HG03159 (cell line): ENCODE measurements around the gene MEAK7.
A peak's percentile ranks its signal among the peaks of the same experiment; 100 is the strongest.
"Not testable (repeated sequence)": the region's sequence is repeated elsewhere in the genome, so short reads cannot be mapped to it uniquely, and the experiment has no call there.

Experiments
- ATAC-seq: cut with Tn5 transposase; IDR thresholded peaks from one replicate; pipeline ENCODE4 v1.9.1; 2021; ENCODE audit warnings: mild to moderate bottlenecking, moderate library complexity; ENCODE audit not compliant: unreplicated experiment

Gene MEAK7

DNA sequence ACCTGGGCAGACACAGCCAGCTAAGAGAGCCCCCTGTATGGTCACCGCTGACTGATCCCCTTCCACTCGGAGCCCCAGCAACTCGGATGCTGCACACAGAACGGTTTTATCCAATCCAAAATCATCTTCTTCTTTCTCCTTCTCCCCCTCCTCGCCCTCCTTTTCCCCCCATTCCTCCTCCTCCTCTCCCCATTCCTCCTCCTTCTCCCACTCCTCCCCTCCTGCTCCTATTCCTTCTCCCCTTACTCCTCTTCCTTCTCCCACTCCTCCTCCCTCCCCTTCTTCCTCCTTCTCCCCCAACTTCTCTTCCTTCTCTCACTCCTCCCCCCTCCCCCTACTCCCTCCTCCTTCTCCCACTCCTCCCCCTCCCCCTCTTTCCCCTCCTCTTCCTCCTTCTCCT lies 30.4 kb upstream of the MEAK7 start:
- no peak for ATAC-seq

DNA sequence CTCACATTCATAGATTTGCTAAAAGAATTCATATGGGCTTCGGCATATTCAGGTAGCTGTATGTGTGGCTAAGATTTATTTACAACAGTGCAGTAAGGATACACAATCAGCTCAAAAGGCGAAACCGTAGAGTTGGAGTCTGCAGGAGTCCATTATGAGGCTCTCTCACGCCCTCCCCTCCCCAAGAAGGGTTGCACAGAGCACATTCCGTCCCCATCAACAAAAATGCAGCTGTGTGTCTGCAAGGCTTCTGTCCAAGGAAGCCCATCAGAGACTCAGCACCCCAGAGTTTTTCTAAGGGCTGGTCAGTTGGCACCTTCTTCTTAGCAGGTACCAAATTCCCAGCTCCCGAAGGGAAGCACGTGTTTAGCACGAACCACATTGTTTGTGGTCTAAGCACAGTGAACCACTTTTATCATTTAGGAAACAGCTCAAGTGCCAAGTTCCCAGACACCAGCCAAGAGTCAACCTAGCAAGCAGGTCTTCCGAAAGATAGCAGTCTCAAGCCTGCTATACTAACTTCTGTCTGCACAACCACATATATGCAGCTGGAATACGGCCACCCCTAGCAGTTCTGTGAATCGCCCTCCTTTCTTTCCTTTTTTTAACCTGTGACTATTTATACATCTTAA lies 28.5 kb upstream of the MEAK7 start:
- no peak for ATAC-seq

DNA sequence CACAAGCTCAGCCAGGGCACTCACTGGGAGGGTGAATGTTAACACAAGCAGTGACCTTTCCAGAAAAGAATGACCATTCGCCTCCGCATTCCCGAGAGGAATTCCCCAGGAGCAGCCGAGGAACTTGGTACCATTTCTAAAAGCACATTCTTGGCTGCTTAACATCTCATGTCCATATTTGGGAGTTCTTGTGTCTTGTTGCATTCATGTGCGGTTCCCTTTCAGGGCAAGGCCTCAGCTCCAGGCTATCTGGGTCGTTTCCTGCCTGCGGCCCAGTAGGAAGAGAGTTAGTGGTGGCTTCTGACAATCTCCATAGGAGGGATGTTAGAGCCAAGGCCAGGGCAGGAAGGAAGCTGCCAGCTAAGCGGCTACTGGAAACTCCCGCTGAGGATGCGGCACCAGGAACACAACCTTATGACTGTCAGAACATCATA lies 27.8 kb upstream of the MEAK7 start:
- no peak for ATAC-seq

DNA sequence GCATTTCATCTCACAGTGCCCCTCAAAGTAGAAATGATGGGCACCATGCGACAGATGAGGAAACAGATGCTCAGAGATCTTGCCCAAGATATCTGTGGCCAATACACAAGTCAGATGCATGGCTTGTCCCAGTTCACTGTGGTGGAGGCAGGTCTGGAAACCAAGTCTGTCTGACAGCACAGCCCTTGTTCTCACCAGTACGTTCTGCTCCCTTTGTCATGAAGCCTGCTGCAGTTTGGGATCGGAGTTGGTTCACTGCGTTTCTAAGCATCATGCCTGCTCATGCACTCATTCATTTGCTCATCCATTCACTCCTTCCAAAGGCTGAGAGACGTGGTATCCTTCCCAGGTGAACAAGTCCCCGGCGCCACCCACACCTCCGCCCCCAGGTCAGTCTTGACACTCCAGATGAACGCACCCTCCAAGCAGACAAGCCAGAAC lies 27.2 kb upstream of the MEAK7 start:
- no peak for ATAC-seq

DNA sequence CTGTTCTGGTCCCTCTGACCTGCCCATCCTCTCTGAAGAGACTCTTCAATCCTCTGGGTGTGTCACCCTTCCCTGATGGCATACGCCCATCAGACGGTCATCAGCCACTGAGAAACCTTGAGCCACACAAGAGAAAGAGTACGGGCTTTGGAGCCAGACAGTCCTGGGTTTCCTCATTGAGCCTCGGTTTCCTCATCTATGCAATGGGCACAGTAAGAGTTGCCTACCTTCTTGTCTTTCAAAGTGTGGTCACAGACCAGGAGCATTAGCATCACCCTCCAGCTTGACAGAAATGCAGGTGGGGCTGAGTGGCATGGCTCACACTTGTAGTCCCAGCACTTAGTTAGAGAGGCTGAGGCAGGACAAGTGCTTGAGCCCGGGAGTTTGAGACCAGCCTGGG lies 26.1 kb upstream of the MEAK7 start:
- no peak for ATAC-seq

DNA sequence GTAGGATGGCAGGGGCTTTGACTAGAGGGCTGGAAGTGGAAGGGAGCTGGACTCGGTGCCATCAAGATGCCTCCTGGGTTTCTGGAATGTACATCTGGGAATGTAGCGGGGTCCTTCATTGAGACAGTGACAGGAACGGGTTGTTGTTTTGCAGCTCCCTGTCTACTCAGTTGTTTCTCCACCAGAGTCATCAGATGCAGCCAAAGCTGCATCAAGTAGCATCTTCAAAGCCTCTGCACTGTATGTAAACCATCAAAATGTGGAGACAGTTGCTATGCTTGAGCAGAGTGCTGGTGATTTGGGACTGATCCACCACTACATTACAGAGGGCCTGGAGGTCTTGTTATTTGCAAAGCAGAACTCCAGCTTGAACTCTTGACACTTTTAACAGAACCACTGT lies 25.1 kb upstream of the MEAK7 start:
- ATAC-seq: no peak

DNA sequence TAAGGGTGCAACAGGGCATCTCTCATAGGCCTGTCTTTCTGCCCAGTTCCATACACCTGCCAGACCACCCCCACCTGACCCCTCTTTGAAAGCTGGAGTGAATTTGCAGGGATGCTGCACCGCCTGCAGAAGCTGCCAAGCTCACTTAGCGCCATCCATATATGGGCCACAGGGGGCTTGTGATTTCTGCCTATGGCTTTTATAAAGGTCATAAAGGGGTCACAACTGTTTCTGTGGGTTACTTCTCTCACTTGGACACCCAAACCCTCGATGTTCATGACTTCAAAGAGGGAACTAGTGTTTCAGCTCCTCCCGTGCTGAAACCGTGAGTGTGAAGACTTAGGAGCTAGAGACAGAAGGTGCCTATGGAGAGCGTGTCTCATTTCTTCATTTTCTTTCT lies 23.9 kb upstream of the MEAK7 start:
- no peak for ATAC-seq

DNA sequence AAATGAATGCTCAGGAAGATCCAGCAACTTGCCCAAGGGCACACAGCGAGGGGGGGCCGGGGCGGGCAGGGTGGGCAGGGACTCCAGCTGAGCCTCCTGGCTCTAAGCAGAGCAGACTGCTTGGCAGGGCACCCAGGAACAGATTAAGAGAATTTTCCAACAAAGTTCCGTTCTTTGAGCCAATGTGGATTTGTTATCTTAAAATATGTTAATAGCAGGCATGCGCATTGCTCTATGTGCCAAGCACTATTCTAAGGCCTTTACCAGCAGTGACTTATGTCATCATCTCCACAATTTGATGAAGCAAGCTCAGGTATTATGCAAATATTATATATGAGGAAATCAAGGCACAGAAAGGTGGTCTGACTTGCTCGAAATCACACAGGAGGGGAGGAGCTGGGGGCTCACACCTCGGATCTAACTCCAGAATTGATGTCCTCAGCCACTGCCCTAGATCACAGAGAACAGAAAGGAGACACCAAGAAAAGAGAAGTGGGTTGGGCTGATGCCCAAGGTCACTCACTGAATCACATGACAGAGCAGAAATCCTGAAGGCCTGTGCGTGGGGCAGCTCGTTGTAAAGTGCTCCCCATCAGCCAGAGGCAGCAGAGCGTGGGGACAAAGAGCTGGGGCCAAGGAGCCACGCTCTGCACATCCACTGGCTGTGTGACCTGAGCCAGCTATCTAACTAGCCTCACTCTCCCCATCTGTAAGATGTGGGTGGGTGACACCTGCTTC lies 23.2 kb upstream of the MEAK7 start:
- no peak for ATAC-seq

DNA sequence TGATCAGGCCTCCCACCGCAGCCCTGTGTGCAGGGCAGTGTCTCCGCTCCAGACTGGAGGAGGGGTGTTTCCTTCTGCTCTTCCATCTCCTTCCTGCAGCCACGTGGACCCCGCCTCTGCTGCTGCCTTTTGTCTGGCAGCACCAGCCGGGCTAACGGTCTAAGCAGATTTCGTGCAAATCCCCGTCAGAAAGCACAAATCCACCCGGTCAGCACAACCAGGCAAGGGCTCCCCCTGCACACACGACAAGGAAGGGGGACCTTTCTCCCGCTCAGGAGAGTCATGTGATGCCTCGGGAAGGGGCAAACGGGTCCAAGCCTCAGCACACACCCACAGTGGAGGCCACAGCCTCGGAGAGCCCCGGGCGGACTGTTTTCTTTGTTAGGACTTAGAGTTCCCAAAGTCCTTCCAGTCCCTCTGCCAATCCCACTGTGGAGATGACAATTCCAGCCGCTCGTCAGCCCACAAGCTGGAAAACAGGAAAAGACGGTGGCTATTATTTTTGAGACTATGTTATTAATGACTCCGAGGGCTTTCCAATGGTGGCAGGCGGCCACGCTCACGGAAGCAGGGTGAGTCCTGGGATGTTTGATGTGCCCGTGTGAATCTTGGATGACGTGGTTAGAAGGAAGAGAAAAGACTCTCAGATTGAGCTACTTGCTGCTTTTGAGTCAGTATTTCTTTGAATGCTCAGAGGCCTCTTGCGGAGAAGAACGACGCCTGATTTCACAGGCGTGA lies 22.5 kb upstream of the MEAK7 start:
- ATAC-seq: no peak

DNA sequence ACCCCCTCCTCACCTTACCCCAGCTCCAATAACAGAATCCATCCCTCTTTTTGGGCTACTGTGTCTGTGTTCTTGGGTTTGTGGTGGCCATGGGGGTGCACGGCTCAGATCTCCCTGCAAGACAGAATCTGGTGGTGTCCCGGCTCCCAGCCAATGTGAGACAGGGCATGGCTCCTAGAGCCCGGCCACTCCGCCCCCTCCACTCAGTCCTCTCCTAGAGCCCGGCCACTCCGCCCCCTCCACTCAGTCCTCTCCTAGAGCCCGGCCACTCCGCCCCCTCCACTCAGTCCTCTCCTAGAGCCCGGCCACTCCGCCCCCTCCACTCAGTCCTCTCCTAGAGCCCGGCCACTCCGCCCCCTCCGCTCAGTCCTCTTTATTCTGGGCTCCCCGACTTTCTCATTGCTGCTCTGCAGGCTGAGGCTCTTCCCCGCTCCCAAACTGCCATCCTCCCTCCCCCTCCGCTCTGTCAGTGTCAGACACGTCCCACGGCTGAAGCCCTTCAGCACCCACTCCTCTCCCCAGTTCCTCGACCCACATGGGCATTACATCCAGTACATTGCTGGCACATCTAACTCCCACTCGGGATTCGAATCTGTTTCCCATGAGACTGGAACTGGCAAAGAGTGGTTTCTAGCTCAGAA lies 20.6 kb upstream of the MEAK7 start:
- not testable (repeated sequence) for ATAC-seq

DNA sequence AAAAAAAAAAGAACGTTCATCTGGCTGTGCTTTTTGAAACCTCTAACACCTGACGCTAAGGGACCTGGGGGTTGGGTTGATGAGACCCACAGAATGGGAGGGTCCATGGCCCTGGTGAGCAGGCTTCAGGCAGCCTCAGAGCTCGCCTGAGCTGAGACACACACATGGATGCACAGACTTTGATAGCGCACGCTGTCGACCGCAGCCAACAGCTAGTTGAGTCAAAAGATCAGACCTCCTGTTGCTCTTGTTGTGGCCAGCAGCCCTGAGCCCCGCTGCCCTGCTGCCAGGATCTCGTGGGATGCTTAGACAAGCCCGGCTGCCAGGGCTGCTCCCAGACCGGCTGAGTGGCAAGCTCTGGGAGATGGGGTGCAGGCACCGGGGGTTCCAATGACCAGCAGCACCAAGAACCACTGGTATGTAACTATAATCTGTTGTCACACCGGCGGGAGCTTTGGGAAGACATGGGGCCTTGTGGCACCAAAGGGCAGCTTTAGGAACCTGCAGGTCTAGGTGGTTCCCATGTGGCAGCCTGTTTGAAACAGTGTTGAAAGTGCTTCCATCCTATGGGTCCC lies 20.0 kb upstream of the MEAK7 start:
- ATAC-seq: no peak

DNA sequence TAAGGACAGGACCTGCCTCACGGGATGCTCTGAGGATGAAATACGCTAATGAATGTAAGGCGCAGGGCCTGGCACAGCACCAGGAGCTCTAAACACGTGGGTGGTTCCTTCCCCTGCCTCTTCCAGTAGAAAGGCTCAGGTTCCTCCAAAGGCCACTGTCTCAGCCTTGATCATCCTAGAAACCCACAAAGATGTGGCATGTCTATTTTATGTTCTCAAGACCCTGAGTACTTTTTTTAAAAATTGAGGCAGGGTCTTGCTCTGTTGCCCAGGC lies 17.0 kb upstream of the MEAK7 start:
- ATAC-seq: no peak

DNA sequence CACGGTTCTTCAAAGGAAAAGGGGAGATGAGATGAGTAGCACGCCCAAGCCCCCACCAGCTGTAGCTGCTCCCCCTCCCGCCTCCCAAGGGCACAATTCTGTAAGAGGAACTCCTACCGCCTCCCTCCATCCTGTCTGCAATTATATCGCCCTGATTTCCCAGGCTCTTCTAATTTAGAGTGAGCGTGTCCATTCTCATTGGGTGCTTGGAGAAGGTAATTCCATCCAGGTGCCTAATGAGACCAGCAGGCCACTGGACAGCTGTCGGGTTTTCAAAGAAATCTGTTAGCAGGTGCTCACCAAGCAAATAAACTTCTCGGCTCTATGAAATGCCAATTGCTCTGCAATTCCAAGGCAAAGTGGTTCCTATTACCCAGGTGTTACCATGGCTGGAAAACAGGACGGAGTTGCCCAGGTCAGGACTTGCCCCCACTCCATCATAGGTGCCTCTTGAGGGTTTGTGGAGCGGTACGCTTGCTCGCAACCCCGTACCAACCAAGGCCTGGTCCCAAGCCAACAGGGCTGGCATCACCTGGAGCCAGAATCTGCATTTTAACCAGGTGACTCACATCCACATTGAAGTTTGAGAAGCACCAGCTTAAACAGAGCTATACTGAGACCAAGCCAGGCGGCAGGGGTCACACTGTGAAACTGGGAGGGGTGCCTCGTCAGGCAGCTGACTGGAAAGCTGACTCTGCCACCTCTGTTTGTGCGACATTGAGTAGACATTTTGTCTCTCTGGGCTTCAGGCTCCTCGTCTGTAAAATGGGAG lies 16.5 kb upstream of the MEAK7 start:
- ATAC-seq: no peak

DNA sequence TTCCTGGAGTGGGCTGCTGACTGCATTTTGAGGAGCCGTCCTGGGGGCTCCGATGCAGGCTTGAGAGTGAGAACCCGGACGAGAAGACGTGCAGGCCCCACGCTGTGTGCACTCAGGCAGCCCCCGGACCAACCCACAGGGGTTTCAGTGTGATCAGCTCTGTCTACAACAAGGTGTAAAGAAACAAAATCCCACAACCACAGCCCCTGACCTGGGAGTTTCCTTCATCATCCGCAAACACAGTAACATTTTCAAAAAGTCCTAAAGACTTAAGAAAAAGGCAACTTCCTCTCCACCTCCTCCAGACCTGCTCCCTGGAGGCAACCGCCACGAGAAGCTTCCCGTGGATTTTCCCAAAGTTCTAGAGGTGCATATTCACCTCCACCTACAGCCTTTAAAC lies 15.4 kb upstream of the MEAK7 start:
- no peak for ATAC-seq

DNA sequence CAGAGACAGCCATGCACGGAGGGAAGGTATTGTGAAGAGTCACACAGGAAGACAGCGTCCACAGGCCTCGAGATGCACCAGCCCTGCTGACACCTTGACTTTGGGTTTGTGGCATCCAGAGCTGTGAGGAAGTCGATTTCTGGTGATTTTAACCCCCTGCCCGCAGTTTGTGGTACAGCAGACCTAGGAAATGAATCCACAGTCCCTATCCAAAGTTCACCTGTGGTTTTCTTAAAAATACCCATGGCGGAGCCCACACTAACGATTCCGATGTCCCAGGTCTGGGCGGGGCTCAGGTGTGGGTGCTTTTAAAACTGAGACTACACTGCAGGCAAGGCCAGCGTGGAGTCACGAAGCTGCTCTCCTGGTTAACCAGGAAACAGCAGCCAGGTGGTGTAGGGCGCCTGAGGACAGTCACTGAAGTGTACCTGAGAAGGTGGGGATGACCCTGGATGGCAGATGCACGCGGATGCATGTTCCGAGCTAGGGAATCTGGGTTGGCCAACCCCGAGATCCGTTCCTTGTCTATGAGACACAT lies 14.4 kb upstream of the MEAK7 start:
- ATAC-seq: no peak

DNA sequence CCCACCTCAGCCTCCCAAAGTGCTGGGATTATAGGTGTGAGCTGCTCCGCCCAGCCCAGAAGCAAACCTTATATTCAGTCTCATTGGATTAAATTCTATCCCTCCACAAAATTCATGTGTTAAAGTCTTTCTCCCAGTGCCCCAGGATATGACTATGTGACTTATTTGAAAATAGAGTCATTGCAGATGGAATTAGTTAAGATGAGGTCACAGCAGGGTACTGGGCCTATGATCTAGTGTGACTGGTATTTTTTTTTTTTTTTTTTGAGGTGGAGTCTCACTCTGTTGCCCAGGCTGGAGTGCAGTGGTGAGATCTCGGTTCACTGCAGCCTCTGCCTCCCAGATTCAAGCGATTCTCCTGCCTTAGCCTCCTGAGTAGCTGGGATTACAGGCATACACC lies 13.8 kb upstream of the MEAK7 start:
- not testable (repeated sequence) for ATAC-seq

DNA sequence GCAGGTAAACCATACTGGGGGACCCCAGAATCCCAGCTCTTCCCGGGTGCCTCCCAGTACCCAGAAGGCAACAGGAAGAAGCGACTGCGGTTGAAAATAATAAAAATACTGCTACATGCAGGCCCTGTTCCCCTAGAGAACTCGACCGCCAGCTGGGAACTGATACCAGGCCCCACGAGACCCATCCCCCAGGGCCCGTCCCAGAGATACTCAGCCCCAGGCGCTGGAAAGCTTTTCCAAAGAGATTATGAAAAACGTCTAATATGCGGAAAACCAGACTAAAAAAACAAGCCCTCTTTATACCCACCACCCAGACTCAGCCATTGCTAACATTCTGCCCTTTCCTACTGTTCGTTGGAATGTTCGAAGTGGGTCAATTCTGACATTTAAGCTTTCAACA lies 12.9 kb upstream of the MEAK7 start:
- ATAC-seq: no peak

DNA sequence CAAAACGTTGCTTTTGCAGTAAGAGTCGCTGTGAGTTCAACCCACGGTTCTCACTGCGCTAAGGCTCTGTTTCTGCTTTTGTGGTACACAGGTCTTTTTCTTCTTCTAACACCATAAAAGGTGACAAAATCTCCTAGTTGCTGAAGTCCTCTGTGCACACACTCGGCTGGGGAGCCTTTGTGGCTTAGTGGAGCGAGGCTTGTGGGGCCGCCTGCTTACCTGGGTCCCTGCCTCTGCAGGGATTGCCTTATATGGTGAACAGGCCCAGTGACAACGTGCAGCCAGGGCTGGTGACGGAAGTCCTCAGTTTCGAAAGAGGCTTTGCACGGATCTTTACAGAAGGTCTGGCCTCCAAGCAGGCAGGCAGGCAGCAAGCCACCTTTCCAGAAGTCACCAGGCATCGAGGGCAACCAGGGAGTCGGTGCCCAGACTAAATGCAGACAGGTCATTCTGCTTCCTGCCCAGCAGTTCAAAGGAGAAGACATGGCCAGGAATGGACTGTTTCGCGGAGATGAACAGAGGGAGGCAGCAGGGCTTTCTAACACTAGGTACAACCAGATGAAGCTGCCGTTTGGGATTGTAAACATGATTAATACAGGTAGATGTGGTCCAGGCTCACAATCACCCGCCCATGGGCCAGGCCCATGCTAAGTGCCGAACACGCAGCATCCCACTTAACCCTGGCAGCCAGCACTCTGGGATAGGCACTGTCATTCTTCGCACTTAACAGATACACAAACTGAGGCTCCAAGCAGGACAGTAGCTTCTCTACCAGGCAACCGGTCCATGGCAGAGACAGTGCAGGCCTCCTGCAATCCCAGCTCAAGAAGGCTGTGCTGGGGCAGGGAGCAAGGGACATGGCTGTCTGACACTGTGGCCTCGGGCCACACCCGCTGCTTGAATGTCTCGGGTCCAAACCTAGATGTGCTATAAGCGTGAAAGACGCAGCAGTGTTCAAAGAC lies 10.7 kb upstream of the MEAK7 start:
- peak; percentile 80 for ATAC-seq

DNA sequence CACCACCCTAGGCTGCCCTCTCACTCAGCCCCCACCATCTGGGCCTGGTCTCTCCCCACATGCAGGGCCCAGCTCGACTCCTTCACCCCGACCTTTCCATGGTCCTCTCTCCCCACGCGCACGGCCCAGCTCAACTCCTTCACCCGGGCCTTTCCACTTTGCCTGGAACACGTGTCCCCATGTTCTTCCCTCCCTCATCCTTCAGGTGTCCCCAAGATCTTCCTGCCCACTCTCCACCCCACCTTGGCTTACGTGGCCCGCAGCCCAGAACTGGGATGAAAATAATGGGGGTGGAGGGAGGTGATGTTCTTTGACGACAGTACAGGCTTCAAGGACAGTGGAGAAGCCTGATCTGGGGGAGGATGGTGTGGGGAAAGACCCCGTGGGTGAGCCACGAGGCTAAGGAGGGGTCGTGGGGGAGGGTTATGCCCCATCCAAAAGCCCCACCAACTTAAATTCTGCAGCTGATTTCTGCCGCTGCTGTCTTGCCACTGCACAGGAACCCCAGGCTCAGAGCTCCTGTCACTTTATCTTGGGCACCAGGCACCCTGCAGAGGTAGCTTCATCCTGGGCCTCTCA lies 9.9 kb upstream of the MEAK7 start:
- ATAC-seq: no peak
